HepG2 (cell line): ENCODE measurements around the gene SLITRK2. TPM values are rescaled to one million over a fixed set of nuclear protein-coding genes. Genes with fewer than 3 reads are reported as not detected.

Source experiments
- polyA plus RNA-seq, 8 experiments: library from polyadenylated mRNA; depleted of rRNA in 3 of 8; stranded (reverse) in 7 of 8; unstranded in 1 of 8; fragments of >200 nt; fragmentation: Illumina TruSeq in 4 of 8; extraction: Trizol in 4 of 8; gene quantifications; 2 replicates each; pipeline versions ENCODE4 v1.2.1 to v1.2.3, GENCODE V29; 2011 to 2016; ENCODE audit warnings: low read depth in 4 of 8, missing spikeins in 1 of 8, mixed read lengths in 1 of 8; ENCODE audit not compliant: insufficient read depth in 1 of 8
- small RNA-seq, 3 experiments: library from RNA; depleted of rRNA; stranded (forward); fragments of <200 nt; gene quantifications; one replicate each; pipeline ENCODE3, GENCODE V24; 2012; ENCODE audit warnings: low read depth in 2 of 3, low replicate concordance in 1 of 3; ENCODE audit not compliant: insufficient read length in 3 of 3, insufficient read depth in 2 of 3
- total RNA-seq, 5 experiments: library from RNA; depleted of rRNA; stranded (reverse); fragments of >200 nt; fragmentation: Illumina TruSeq; extraction: Trizol; gene quantifications; 2 replicates each; pipeline ENCODE4 v1.2.3, GENCODE V29; 2016; ENCODE audit warnings: low read depth in 1 of 5

The SLITRK2 gene
- total and polyA plus RNA-seq, 2 of the 13 experiments (the other 11 are each of a cell fraction or from before 2014, with no cell fraction given): not detected

Small RNAs within 50 kb of the gene (small RNA-seq; reads per million reads assigned to genes)
- gene AL109653.1: 0 reads per million in 3 experiments
